Stimulated activated CD8-positive, alpha-beta memory T cell treated with anti-CD3 and anti-CD28 coated beads, Interleukin-2, amount 100 ng/mL, for 1 hour (primary cell): ENCODE results near the gene CMC1.
"Not testable (repeated sequence)": the region's sequence is repeated elsewhere in the genome, so short reads cannot be mapped to it uniquely, and the experiment has no call there.

Experiments
- DNase-seq, 2 donors: peaks; one replicate each; pipeline ENCODE4 v3.0.0-alpha.2; 2020; ENCODE audit warnings: low read depth in 2 of 2

Gene CMC1

GRCh38 chr3:28241221-28242160 is at the start of gene CMC1:
CMC1 (plus strand) TSS chr3:28241619; CDS start chr3:28241794, 175 bp downstream.
- peak; percentile 76 to 80 for DNase-seq

GRCh38 chr3:28198161-28198560 is 43.3 kb upstream of the CMC1 start:
- no peak for DNase-seq

GRCh38 chr3:28198974-28199373 is 42.4 kb upstream of the CMC1 start:
- no peak for DNase-seq

GRCh38 chr3:28199643-28200042 is 41.8 kb upstream of the CMC1 start:
- not testable (repeated sequence) for DNase-seq

- not testable (repeated sequence) for DNase-seq
Observed at GRCh38 chr3:28200366-28200848, 41.0 kb upstream of the CMC1 start.

- no peak for DNase-seq
Observed at GRCh38 chr3:28206479-28206878, 34.9 kb upstream of the CMC1 start.

GRCh38 chr3:28207000-28207733 is 34.3 kb upstream of the CMC1 start:
- no peak for DNase-seq

- no peak for DNase-seq
Observed at GRCh38 chr3:28210968-28211713, 30.3 kb upstream of the CMC1 start.

GRCh38 chr3:28212681-28213080 is 28.7 kb upstream of the CMC1 start:
- DNase-seq = no peak

GRCh38 chr3:28215407-28215806 is 26.0 kb upstream of the CMC1 start:
- DNase-seq = no peak

GRCh38 chr3:28218071-28218916 is 23.1 kb upstream of the CMC1 start:
- no peak for DNase-seq

GRCh38 chr3:28218917-28219198 is 22.6 kb upstream of the CMC1 start:
- DNase-seq = no peak

- no peak for DNase-seq
Observed at GRCh38 chr3:28224430-28224829, 17.0 kb upstream of the CMC1 start.

GRCh38 chr3:28226020-28226419 is 15.4 kb upstream of the CMC1 start:
- no peak for DNase-seq

- DNase-seq = no peak
Observed at GRCh38 chr3:28228623-28229022, 12.8 kb upstream of the CMC1 start.

GRCh38 chr3:28232659-28233058 is 8.8 kb upstream of the CMC1 start:
- DNase-seq = no peak

- no peak for DNase-seq
Observed at GRCh38 chr3:28234454-28234853, 7.0 kb upstream of the CMC1 start.

GRCh38 chr3:28239108-28239507 is 2.3 kb upstream of the CMC1 start:
- no peak for DNase-seq

GRCh38 chr3:28240441-28240840 is 978 bp upstream of the CMC1 start:
- DNase-seq = no peak

GRCh38 chr3:28242519-28242918 is 1.1 kb downstream of the CMC1 start:
- DNase-seq = no peak

- DNase-seq = no peak
Observed at GRCh38 chr3:28243424-28244106, 2.1 kb downstream of the CMC1 start.
